ENCODE results near the gene PHACTR3. TPM values are rescaled to one million over a fixed set of nuclear protein-coding genes. Genes with fewer than 3 reads are reported as not detected.

The PHACTR3 gene
- total RNA-seq, 1 donor, result under 0.01 TPM

DNA sequence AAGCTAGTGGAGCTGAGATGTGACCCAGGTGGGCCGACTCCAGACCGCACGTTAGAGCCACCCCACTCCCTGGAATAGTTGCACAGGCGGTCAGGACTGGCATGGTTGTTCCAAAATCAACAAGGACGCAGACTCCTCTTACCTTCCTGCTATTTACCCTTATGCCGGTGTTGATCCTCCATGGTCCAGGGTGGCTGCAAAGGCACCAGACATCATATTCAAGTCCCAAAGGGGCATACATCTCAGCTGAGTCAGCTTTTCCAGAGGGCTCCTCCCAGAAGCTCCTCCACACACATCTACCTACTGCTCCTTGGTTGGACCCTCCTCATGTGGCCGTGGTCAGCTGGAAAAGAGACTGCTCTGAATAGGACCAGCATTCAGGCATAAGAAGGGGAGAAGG is 216.9 kb downstream of the PHACTR3 start:
- DNase-seq (ENCODE audit: low read depth in 2 of 3, low spot score in 2 of 3), result no peak

DNA sequence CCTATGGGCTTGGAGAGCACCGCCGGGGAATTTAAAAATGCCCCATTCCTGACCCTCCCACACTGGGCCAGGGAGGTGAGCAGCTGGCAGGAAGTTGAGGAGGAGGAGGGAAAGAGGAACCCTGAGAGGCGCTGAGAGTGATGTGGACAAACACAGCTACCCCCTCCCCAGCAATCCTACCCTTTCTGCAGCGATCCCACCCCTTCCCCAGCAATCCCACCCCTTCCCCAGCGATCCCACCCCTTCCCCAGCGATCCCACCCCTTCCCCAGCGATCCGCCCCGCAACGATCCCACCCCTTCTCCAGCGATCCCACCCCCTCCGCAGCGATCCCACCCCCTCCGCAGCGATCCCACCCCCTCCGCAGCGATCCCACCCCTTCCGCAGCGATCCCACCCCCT is 217.4 kb downstream of the PHACTR3 start:
- no peak for DNase-seq (ENCODE audit: low read depth in 2 of 3, low spot score in 2 of 3)

DNA sequence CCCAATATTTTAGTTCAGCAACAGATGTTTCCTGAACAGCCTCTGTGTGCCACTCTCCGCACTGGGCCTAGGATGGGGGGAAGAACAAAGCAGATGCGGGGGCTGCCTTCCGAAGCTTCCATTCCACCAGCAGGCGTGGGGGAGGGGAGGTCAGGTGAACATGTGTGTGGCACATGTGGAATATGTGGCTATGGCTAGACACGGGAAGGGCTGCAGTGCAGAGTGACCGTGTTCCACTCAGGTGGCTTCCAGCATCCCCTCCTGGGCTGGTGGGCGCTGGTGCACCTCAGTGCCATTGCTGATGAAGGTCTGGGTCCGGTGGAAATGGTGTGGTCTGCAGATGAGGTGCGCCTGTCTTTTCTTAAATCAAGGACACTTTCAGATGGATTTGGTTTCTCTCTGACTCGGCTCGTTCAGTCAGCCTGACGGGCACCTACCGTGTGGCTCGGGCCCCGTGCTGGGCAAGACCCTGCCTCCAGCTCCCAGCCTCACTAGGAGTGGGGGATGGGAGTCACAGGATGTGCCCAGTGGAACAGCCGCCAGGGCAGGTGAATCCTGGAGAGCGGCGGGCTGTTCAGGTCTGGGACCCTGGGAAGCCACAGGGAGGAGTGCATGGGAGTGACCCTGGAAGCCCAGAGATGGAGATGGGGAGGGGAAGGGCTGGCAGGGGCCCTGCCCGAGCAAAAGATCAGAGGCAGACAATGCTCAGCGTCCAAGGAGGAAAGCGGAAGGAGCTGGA is 218.1 kb downstream of the PHACTR3 start:
- DNase-seq (ENCODE audit: low read depth in 2 of 3, low spot score in 2 of 3), result no peak

DNA sequence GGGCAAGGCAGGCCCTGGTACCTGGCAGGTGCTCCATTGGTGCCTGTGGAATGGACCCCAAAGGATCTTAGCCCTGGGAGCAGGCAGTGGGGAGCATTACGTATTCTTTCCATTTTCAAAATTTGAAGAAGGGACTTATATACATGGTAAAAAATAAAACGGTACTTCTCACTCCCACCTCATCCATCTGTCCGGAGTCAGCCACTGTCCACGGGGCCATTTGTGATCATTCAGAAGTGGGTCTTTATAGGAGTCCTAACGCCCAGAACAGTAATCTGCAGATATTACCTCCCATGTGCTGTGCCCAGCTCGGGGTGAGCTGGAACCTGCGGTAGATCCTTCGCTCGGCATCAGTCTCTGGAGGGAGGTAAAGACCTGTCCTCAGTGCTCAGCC is 218.7 kb downstream of the PHACTR3 start:
- DNase-seq (ENCODE audit: low read depth in 2 of 3, low spot score in 2 of 3), result no peak

DNA sequence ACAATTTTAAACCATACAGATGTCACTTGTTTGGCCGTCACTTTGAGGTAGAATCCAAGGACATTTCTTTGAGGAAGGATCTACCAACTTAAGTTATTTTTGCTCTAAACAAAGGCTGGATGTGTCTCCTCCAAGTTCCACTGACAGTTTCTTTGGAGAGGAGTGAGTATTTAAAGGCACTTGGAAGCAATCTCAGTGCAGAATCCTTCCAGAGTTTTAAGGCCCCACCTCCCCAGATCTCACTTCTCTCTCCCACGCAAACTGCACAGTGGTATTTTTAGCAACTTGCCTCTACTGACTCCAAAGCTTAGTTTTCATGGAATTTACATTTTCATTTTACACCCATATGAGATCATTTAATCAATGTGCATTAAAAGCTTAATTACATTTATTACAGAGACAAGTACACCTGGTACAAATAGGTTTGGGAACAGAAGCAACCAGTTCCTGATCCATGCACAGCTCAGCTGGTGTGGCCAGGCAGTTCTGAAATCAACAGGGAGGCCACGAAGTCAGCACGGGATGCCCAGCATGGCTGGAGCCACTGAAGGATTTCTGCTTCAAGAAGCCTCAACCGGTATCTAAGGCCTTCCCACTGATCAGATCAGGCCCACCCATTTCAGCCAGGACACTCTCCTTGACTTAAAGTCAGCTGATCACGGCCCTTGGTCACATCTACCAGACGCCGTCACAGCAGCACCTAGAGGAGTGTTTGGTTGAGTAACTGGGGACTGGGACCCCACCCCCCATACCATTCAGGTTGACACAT is 219.3 kb downstream of the PHACTR3 start:
- no peak for DNase-seq (ENCODE audit: low read depth in 2 of 3, low spot score in 2 of 3)

DNA sequence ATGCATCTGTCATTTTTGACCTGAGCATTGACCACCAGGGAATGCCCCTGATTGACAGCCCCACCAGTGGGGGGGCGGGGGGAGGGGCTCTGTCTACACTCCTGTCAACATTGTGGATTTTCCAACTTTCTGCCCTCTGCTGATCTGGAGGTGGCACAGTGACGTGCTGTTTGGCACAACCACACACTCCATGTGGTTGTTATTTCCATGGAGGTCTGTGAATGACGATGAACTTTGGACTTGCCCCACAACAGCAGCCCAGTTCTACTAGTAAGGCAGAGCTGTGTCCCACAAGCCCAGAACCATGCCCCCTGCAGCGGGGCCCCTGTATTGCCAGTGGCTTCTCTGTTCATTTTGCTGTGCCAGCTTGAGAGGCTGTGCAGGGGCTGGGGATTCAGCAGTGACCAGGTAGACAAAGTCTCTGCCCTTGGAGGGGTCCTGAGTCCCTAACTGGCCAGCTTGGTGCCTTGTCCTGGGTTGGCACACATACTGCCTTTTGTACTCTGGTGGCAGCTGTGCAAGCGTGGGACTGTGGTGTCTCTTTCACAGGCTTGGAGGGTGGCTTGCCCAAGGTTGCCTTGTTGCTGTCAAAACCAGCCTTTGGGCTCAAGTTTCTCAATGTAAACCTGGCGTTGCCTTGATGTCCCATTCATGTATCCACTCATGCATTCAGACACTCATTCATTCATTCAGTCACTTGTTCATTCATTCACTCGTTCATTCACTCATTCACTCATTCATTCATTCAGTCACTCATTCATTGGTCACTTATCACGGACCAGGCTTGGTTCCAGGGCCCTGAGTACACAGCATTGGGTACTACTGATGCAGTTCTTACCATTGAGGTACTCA is 220.6 kb downstream of the PHACTR3 start:
- no peak for DNase-seq (ENCODE audit: low read depth in 2 of 3, low spot score in 2 of 3)

DNA sequence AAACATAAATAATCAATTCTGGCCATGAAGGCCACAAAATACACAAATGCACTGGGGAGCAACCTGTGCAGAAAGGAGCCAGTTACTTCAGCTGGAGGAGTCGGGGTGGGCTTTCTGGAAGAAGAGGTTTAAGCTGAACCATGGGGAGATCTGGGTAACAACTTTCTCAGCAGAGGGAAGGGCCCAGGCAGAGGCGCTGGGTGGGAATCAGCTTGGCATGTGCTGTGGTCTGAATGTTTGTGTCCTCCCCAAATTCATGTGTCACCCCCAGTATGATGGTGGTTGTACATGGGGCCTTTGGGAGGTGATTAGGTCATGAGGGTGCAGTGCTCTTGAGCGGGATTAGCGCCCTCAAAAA is 221.2 kb downstream of the PHACTR3 start:
- no peak for DNase-seq (ENCODE audit: low read depth in 2 of 3, low spot score in 2 of 3)

DNA sequence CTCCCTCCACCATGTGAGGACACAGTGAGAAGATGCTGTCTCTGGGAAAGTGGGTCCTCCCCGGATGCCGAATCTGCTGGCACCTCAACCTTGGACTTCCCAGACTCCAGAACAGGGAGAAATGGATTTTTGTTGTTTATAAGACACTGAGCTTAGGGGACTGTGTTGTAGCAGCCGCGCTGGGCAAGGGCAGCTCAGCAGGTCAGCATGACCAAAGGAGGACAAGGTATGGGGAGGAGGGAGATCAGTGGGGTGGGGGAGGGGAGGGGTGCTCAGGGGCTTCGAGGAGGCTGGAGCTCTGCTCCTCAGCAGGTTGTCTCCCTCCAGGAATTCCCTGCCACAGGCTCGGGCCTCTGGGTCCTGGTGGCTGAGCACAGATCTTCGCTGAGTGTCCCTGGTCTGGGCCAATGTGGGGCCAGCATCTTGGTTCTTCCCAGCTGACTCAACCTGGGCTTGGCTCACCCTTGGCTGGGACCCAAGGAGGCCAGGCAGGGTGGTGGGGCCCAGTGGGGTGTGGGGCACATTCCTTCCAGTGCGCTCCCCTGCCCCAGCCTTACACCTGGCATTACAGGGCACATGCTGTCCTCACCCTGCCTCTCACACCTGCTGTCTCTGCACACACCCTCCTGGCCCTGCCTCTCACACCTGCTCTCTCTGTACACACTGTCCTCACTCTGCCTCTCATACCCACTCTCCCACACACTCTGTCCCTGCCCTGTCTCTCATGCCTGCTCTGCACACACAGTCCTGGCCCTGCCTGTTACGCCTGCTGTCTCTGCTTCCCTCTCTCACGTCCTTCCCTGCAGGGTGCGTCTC is 221.8 kb downstream of the PHACTR3 start:
- no peak for DNase-seq (ENCODE audit: low read depth in 2 of 3, low spot score in 2 of 3)

DNA sequence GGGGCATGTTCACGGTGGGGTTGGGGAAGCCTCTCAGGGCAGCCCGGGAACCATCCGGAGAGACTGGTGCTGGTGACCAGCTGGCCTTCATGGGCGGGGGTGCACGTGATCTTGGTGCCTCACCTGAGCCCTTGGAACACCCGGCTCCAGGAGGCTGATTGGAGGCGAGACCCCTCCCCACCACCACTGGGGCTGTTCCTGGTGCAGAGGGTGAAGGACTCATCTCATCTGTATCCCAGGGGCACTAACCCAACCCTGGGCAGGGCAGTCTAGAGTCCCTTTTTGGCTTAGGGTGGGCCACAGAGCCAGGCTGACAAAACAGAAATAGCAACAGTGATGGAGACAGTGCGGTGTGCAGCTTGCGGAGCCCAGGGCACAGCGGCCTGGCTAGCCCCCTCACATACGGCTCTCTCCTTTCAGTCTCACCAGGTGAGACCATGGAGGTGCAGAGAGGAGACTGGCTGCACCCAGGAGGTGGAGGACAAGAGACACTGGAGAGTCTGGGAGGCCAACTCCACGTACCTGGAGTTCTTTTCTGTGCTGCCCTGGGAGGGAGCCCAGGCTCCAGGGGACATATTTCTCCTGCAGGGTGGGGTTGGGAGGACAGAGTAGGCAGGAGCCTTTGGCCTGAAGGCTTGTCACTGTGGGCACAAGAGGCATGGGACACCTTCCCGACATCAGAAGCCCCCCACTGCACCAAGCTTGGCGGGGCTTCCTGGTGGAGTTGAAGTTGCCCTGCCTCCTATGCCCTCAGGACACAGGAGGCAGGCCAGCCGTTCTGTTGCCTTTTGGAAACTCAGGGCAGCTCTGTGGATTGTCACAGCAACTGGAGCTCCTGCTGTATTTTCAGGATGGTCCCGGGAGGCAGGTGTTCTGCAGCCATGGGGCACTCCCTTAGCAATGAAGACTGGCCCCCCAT is 223.1 kb downstream of the PHACTR3 start:
- DNase-seq (ENCODE audit: low read depth in 2 of 3, low spot score in 2 of 3), result no peak

DNA sequence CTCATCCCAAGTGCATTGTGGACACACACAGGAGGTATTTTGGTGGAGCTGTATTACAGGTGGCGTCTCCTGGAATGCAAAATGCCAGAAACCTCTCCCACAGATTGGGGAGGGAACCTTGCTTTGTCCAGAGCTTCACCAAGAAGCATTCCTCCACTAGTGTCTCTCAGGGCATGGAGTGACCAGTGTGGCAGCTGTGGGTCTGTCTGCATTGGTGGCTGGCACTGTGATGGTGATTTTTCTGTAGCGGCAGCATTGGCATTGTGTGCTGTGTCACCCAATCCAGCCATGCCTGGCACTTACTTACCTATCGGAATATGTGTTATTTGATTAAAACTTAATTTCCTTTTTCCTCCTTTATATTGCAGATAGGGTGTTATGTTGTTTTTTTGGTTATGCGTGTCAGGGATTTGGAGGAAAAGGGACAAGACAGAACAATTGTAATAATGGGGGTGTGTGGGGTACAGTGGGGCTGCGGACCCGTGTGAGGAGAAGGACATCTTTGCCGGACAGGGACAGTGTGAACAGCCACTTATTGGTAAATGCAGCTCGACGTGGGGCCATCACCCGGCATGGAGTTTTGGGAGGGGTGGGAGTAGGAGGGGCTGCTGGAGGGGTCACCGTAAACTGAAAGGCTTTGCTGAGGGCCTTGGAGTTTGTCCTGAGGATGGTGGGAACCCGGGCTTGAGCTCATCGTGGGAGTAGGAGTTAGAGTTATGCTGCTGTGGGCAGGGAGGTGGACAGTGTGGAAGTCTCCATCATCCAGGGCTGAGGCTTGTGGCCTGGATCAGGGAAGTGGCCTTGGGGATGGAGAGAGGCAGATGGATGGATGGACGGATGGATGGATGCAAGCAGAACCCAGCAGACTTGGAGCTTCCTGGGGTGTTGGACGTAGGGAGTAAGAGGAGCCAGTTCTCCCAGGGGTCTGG is 224.0 kb downstream of the PHACTR3 start:
- DNase-seq (ENCODE audit: low read depth in 2 of 3, low spot score in 2 of 3), result no peak

DNA sequence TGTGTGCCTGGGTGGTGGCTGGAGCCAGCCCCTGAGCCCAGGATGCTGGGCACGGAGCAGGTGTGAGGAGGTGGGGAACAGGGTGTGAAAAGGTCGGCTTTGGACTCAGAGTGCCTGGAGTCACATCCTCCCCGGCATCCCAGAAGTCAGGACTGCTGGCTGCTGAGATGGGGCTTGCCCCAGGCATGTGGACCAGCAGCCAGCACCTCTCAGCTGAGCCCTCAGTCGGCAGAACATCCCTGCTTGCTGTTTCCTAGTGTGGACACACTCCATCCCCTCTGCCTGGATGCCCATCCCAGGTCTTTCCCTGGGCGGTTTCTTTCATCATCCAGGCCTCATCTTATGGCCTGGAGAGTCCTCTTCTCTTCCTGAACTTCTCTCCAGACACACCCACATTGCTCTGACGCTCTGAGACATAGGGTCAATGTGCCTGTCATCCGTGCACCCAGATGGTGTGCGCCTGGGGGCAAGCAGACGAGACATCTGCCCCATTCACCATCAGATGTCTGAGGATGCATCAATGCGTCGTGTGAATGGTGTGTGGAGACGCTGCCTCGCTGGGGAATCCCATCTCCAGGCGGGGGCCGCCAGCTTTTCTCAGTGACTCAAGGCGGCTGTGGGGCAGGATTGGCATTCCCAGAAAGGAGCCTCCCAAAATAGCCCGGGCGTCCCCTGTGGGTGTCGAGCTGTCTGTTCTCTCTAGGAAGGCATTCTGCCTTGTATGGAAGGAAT is 224.9 kb downstream of the PHACTR3 start:
- DNase-seq (ENCODE audit: low read depth in 2 of 3, low spot score in 2 of 3), result no peak

DNA sequence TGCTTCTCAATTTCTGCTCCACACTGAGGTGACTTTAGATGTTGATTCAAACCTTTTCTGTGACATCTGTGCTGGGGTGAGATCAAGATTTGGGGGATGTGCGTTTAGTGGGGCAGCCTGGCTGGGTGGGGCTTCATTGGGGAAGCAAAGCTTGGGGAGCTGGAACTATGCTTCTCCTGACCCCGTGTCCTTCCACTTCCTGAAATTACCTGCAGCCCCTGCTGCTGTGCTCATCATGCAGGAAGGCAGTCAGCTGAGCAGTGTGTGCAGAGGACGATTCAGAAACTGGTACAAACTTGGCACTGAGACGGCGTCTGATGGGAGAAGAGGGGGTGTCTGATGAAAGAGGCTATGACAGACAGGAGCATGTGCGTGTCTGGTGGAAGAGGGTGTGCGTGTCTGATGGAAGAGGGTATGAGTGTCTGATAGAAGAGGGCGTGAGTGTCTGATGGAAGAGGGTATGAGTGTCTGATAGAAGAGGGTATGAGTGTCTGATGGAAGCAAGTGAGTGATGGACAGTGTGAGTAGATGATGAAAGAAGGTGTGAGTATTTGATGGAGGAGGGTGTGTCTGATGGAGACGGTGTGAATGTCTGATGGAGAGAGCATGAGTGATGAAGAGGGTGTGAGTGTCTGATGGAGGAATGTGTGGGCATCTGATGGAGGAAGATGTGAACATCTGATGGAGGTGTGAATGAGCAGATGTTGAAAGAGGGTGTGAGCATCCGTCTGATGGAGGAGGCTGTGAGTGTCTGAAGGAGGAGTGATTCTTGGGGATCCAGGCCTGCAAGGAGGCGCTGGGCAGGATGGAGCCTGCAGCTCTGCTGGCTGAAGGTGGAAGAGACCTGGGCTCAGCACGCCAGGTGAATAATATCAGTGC is 225.7 kb downstream of the PHACTR3 start:
- no peak for DNase-seq (ENCODE audit: low read depth in 2 of 3, low spot score in 2 of 3)

DNA sequence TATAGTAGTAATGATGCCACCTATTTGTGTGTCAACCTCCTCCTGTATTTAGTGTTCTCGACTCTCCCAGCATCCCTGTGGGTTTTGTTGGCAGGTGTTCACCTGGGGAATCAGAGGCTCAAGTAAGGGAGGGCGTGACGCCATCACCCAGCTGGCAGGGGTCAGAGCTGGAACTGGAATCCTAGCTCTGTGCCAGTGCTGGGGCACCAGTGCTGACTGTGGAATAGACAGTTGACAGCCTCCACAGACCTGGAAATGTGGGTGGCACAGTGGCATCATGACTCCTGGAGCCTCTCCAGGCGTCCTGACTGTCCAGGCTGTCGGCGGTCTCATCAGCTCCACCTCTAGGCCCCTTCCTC is 226.3 kb downstream of the PHACTR3 start:
- DNase-seq (ENCODE audit: low read depth in 2 of 3, low spot score in 2 of 3), result no peak

DNA sequence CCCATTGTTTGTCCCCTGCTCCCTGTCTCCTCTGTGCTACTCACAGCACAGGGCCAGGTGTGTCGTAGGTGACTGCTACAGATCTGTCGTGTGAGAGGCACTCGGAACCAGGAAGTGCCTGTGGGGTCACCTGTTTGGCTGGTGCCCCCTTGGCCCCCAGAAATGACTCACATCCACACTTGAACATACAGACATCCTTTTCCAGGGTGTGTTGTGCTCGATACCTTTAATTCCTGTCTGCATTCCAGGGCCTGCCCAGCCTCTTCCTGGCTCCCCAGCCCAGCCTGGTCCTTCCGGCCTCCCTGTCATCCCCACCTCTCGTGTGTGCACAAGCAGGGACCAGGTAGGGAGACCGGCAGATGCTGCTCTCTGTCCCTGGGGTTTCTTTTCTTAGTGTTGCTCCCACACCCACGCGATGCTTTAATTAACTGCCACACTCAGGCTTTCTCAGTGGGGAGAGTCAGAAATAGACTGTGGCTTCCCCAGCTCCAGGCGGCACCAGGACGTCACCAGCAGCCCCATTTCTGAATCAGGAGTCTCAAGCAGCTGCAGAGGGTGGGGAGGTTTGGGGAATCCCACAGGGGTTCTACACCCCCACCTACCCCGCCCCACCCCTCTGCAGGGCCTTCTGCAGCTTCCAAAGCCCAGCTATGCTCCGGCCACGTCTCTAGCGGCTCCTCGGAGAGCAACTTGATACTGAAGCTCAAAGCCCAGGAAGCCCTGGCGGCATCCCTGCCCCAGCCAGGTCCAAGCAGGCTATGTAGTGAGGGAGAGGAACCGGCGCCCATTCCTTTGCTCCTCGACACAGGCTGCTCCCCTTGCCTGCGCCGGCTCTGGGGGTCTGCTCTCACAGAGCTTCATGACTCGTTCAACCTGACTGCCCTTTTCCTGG is 226.9 kb downstream of the PHACTR3 start:
- DNase-seq (ENCODE audit: low read depth in 2 of 3, low spot score in 2 of 3), result no peak

DNA sequence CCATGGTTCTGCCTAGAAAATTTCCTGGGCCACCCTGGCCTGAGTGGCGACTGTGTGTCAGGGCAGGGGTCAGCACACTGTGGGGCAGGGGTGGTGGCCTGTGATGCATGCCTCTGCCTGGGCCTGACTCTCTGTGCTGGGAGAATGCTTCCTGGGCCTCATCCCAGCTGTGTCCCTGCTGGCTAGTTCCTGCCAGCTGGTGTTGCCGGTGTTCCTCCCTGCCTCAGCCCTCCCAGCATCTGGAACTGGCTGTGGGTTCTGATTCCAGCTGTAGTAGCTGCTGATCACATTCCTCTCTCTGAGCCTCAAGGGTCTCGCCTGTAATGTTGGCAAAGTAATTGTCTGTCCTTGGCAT is 227.6 kb downstream of the PHACTR3 start:
- no peak for DNase-seq (ENCODE audit: low read depth in 2 of 3, low spot score in 2 of 3)
